ENCODE results near the gene S100A5. TPM values are rescaled to one million over a fixed set of nuclear protein-coding genes. Genes with fewer than 3 reads are reported as not detected.
A peak's percentile ranks its signal among the peaks of the same experiment; 100 is the strongest.

Gene S100A5
- total and polyA plus RNA-seq, 9 of the 15 experiments (the other 6 are each of a cell fraction or from before 2014, with no cell fraction given), result 0.56 to 1.4 (median 0.64) TPM; not detected in 5

DNA sequence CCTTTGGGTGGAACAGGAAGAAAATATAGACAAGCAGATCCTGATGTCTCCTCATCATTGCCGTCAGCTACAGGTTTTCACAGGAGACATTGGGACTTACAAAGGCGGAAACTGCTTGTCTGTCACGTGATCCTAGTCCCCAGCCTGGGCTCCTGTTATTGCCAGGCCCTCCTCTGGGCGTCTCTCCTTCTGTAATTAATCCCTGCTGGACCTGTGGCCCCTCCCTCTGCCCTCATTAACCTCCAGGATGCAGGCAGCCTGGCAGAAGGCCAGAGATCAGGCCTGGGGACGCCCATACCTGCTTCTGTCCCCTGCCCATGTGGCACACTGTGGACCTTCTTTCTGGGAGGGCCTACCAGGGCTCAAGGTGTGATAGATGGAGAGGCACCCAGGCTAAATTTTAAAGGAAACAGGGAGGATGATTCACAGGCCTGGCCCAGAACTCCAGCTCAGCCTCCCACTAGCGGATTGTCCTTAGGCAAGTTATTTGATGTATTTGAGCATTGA, 2.4 kb downstream of the S100A5 start (continued):
- TF ChIP-seq XRCC5 (IDR thresholded peaks at IDR 0.05; ENCODE audit: low read depth, low read length) (no peak), KLF6 (CRISPR knock-in tag; IDR thresholded peaks at IDR 0.05; ENCODE audit: borderline replicate concordance) (no peak), GTF2F1 (IDR thresholded peaks at IDR 0.05; ENCODE audit: low read depth, low read length) (no peak), ZBTB1 (CRISPR knock-in tag; IDR thresholded peaks at IDR 0.05; ENCODE audit: borderline replicate concordance, low read depth) (no peak), ZHX1 (conservative IDR thresholded peaks at IDR 0.05; ENCODE audit: low read length) (no peak), CTBP1 (IDR thresholded peaks at IDR 0.05; ENCODE audit: borderline replicate concordance) (peak; percentile 72; the same call in 1 of the 2 replicates), ZBTB12 (CRISPR knock-in tag; IDR thresholded peaks at IDR 0.05) (no peak), NCOA4 (IDR thresholded peaks at IDR 0.05; ENCODE audit: partially characterized antibody) (no peak)
- TF ChIP-seq, protein P1, sequence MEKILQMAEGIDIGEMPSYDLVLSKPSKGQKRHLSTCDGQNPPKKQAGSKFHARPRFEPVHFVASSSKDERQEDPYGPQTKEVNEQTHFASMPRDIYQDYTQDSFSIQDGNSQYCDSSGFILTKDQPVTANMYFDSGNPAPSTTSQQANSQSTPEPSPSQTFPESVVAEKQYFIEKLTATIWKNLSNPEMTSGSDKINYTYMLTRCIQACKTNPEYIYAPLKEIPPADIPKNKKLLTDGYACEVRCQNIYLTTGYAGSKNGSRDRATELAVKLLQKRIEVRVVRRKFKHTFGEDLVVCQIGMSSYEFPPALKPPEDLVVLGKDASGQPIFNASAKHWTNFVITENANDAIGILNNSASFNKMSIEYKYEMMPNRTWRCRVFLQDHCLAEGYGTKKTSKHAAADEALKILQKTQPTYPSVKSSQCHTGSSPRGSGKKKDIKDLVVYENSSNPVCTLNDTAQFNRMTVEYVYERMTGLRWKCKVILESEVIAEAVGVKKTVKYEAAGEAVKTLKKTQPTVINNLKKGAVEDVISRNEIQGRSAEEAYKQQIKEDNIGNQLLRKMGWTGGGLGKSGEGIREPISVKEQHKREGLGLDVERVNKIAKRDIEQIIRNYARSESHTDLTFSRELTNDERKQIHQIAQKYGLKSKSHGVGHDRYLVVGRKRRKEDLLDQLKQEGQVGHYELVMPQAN (IDR thresholded peaks at IDR 0.05; ENCODE audit: borderline replicate concordance), result no peak
- TF ChIP-seq, protein P2, sequence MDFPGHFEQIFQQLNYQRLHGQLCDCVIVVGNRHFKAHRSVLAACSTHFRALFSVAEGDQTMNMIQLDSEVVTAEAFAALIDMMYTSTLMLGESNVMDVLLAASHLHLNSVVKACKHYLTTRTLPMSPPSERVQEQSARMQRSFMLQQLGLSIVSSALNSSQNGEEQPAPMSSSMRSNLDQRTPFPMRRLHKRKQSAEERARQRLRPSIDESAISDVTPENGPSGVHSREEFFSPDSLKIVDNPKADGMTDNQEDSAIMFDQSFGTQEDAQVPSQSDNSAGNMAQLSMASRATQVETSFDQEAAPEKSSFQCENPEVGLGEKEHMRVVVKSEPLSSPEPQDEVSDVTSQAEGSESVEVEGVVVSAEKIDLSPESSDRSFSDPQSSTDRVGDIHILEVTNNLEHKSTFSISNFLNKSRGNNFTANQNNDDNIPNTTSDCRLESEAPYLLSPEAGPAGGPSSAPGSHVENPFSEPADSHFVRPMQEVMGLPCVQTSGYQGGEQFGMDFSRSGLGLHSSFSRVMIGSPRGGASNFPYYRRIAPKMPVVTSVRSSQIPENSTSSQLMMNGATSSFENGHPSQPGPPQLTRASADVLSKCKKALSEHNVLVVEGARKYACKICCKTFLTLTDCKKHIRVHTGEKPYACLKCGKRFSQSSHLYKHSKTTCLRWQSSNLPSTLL (IDR thresholded peaks at IDR 0.05), result no peak
- TF ChIP-seq, protein P3, sequence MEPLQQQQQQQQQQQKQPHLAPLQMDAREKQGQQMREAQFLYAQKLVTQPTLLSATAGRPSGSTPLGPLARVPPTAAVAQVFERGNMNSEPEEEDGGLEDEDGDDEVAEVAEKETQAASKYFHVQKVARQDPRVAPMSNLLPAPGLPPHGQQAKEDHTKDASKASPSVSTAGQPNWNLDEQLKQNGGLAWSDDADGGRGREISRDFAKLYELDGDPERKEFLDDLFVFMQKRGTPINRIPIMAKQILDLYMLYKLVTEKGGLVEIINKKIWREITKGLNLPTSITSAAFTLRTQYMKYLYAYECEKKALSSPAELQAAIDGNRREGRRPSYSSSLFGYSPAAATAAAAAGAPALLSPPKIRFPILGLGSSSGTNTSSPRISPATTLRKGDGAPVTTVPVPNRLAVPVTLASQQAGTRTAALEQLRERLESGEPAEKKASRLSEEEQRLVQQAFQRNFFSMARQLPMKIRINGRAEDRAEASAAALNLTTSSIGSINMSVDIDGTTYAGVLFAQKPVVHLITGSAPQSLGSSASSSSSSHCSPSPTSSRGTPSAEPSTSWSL (CRISPR knock-in tag; IDR thresholded peaks at IDR 0.05; ENCODE audit: borderline replicate concordance), result no peak

All from K562 (cell line).